Umbilical cord (tissue), 2 donors: ENCODE measurements around the gene OR2T1. TPM values are rescaled to one million over a fixed set of nuclear protein-coding genes. Genes with fewer than 3 reads are reported as not detected.
"Not testable (repeated sequence)": the region's sequence is repeated elsewhere in the genome, so short reads cannot be mapped to it uniquely, and the experiment has no call there.

Source experiments
- DNase-seq: peaks from one replicate; pipeline ENCODE4 v3.0.0-alpha.2; 2015; ENCODE audit warnings: low spot score
- total RNA-seq: library from RNA; depleted of rRNA; stranded (reverse); fragments of >200 nt; gene quantifications from one replicate; pipeline ENCODE4 v1.2.3, GENCODE V29; 2014; ENCODE audit warnings: low replicate concordance; ENCODE audit not compliant: insufficient read depth

OR2T1 gene
- total RNA-seq = 1.4 TPM

- no peak for DNase-seq
These were observed at the start of gene OR2T1 for GRCh38 chr1:248402748-248403147. TSS of gene OR2T1 (plus strand) at chr1:248403048. CDS start at chr1:248406148, 3,100 bp downstream.

- DNase-seq = no peak
These were observed 43.4 kb upstream of the OR2T1 start for GRCh38 chr1:248359415-248359814.

GRCh38 chr1:248361121-248361715 is 41.6 kb upstream of the OR2T1 start, which contains the start of gene OR2T4:
TSS of gene OR2T4 (plus strand) at chr1:248361665. CDS start at chr1:248361665, 0 bp downstream.
- DNase-seq = no peak

GRCh38 chr1:248366609-248367008 is 36.2 kb upstream of the OR2T1 start:
- no peak for DNase-seq

GRCh38 chr1:248372394-248372793 is 30.5 kb upstream of the OR2T1 start:
- no peak for DNase-seq

GRCh38 chr1:248373761-248374160 is 29.1 kb upstream of the OR2T1 start:
- no peak for DNase-seq

GRCh38 chr1:248375446-248375845 is 27.4 kb upstream of the OR2T1 start, which contains the start of gene OR2T6:
TSS of gene OR2T6 (plus strand) at chr1:248375746. CDS start at chr1:248387609, 11,863 bp downstream.
- DNase-seq = no peak

- no peak for DNase-seq
These were observed 25.9 kb upstream of the OR2T1 start for GRCh38 chr1:248376916-248377315.

- no peak for DNase-seq
These were observed 22.0 kb upstream of the OR2T1 start for GRCh38 chr1:248380854-248381253.

- no peak for DNase-seq
These were observed 14.4 kb upstream of the OR2T1 start for GRCh38 chr1:248388426-248388825.

- no peak for DNase-seq
These were observed 9.8 kb upstream of the OR2T1 start for GRCh38 chr1:248393050-248393449.

GRCh38 chr1:248404024-248404423 is 1.2 kb downstream of the OR2T1 start:
- no peak for DNase-seq

GRCh38 chr1:248406721-248407692 is 4.2 kb downstream of the OR2T1 start:
- DNase-seq = no peak

- DNase-seq = no peak
These were observed 13.4 kb downstream of the OR2T1 start for GRCh38 chr1:248416226-248416625.

GRCh38 chr1:248417854-248418253 is 15.0 kb downstream of the OR2T1 start:
- DNase-seq = no peak

- no peak for DNase-seq
These were observed 18.5 kb downstream of the OR2T1 start for GRCh38 chr1:248421384-248421783.

GRCh38 chr1:248427526-248428191 is 24.8 kb downstream of the OR2T1 start:
- DNase-seq = not testable (repeated sequence)

GRCh38 chr1:248428192-248428533 is 25.3 kb downstream of the OR2T1 start:
- not testable (repeated sequence) for DNase-seq

- DNase-seq = not testable (repeated sequence)
These were observed 28.8 kb downstream of the OR2T1 start for GRCh38 chr1:248431683-248432082.

GRCh38 chr1:248432201-248432600 is 29.4 kb downstream of the OR2T1 start:
- DNase-seq = not testable (repeated sequence)

GRCh38 chr1:248433811-248434415 is 31.1 kb downstream of the OR2T1 start:
- DNase-seq = not testable (repeated sequence)

- not testable (repeated sequence) for DNase-seq
These were observed 32.1 kb downstream of the OR2T1 start for GRCh38 chr1:248434913-248435312.
